ENCODE data around the gene TOR1AIP1.

DNA sequence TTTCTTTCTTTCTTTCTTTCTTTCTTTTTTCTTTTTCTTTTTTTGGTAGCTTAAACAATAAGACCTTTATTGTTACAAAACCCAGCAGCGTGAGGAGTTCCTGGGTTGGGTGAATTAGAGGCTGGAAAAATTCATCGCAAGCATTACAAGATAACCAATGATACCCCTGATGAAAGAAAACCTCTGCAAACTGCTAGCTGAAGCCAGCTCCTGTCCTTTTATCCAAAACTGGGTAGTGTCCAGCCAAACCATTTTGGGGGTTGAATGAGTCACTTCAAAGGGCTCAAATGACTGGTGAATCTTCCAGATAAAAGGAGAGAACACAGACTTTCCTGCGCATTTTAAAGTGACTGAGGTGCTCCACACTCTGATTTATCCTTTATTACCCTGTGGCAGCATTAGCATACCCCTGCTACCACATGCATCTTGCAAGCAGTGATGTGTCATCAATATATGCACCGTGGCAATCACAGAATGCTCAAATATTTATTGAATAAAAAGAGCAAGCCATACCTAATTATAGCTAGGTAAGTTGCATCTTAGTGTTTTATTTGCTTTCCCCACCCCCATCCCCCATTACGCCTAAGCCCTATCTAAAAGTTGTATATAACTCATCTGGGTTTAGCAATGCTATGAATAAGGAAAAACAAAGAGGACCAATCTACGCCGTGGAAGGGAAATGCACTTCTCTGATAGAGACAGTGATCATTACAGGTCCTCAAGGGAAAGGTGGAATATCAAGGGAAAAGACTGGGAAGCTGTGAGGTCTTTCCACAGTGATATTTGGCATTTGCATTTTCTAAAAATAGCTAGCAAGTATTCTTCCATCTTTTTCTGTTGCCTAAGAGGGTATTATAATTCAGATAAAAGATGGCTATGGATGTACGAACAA, 40.1 kb downstream of the TOR1AIP1 start:
- TF ChIP-seq, protein P1, sequence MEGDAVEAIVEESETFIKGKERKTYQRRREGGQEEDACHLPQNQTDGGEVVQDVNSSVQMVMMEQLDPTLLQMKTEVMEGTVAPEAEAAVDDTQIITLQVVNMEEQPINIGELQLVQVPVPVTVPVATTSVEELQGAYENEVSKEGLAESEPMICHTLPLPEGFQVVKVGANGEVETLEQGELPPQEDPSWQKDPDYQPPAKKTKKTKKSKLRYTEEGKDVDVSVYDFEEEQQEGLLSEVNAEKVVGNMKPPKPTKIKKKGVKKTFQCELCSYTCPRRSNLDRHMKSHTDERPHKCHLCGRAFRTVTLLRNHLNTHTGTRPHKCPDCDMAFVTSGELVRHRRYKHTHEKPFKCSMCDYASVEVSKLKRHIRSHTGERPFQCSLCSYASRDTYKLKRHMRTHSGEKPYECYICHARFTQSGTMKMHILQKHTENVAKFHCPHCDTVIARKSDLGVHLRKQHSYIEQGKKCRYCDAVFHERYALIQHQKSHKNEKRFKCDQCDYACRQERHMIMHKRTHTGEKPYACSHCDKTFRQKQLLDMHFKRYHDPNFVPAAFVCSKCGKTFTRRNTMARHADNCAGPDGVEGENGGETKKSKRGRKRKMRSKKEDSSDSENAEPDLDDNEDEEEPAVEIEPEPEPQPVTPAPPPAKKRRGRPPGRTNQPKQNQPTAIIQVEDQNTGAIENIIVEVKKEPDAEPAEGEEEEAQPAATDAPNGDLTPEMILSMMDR (IDR thresholded peaks at IDR 0.05 in 8 of 11, conservative IDR thresholded peaks at IDR 0.05 in 3 of 11) = no peak
- TF ChIP-seq POLR2AphosphoS5 (IDR thresholded peaks at IDR 0.05) = no peak
